ENCODE data around the gene CDH5.

CDH5 gene

DNA sequence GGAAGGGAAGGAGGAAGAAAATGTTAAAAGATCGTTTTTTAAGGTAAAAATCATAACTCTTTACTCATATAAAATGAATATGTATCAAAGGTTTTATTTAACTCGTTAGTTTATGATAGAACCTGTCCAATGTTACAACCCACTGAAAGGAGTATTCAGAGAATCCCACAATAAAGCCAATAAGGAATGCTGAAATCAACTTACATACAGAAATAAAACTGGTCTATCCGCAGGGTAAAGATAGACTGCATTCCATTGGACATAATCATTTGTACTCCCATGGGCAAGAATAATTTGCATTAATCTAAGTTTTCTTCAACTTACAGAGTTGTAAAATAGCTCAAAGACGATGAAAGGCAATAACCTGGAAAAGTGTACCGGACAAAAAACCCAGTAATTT, 42.7 kb downstream of the CDH5 start:
- in situ Hi-C loops (cut with MboI; ENCODE audit: low sequenced_read_pairs): loop anchor here (10.0 kb wide), 1 partner anchor 196 kb away; the partner anchor contains the start of gene CMTM3

GRCh38 chr16:66412182-66412581, 45.7 kb downstream of the CDH5 start:
- in situ Hi-C loops (cut with MboI; ENCODE audit: low sequenced_read_pairs): no loop called here

- in situ Hi-C loops (cut with MboI; ENCODE audit: low sequenced_read_pairs): no loop called here
These were observed 48.4 kb downstream of the CDH5 start for GRCh38 chr16:66414891-66415290.

- in situ Hi-C loops (cut with MboI; ENCODE audit: low sequenced_read_pairs): no loop called here
These were observed 49.6 kb downstream of the CDH5 start for GRCh38 chr16:66416136-66416535.

GRCh38 chr16:66416939-66417700, 50.6 kb downstream of the CDH5 start:
- in situ Hi-C loops (cut with MboI; ENCODE audit: low sequenced_read_pairs): no loop called here

GRCh38 chr16:66418165-66418962, 51.9 kb downstream of the CDH5 start:
- in situ Hi-C loops (cut with MboI; ENCODE audit: low sequenced_read_pairs): no loop called here

- in situ Hi-C loops (cut with MboI; ENCODE audit: low sequenced_read_pairs): no loop called here
These were observed 53.0 kb downstream of the CDH5 start for GRCh38 chr16:66419527-66419926.

DNA sequence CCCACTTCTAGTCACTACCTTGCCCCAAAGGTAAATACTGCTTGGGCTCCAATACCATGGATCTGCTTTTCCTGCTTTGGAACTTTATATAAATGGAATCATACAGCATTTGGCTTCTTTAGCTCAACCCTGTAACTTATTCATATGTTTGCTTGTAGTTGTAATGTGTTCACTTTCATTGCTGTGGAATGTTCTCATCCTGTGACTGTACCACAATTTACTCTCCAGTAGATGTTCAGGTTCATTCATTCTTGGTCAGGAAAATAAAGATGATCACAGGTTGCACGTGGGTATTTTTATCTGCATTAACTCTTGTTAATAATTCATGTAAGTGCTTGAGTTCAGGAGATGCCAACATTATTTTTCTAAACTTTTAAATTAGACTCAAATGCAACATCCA, 53.9 kb downstream of the CDH5 start:
- in situ Hi-C loops (cut with MboI; ENCODE audit: low sequenced_read_pairs): no loop called here

DNA sequence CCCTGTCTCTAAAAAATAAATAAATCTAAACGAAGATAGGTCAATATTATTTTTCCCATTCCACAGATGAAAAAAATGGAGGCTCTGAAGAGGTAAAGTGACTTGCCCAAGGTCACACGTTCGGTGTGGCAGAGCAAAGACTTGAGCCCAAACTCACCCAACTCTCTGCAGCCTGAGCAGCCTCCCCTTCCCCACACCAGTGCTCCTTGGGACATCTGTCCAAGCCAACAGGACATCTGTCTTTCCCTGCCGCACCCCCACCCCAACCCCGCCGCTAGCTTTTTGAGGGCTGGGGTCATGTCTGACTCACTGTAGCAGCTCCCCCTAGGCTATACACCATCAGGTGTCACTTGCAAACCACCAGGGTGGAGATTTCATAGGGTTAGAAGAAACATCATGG, 55.4 kb downstream of the CDH5 start:
- in situ Hi-C loops (cut with MboI; ENCODE audit: low sequenced_read_pairs): no loop called here

GRCh38 chr16:66422366-66422765, 55.9 kb downstream of the CDH5 start:
- in situ Hi-C loops (cut with MboI; ENCODE audit: low sequenced_read_pairs): no loop called here

- in situ Hi-C loops (cut with MboI; ENCODE audit: low sequenced_read_pairs): no loop called here
These were observed 56.7 kb downstream of the CDH5 start for GRCh38 chr16:66423177-66423576.

DNA sequence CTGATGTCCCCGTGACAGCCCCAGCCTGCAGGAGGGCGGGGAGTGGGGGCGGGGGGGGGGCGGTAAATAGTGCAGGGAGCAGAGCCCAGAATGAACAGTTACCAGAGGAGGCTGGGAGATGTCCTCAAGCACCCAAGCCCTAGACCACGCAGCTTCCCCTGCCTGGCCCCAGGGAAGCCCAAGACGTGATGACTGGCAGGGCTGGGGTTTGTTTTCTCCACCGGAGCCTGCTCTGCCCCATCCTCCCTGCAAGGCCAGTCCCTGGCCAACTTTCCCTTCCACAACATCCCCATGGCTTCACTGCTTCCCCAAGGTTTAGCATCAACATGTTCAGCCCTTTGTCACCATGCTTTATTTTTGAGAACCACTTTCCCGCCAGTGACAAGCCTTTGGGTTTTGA, 59.2 kb downstream of the CDH5 start:
- in situ Hi-C loops (cut with MboI; ENCODE audit: low sequenced_read_pairs): no loop called here

GRCh38 chr16:66426112-66427035, 59.9 kb downstream of the CDH5 start:
- in situ Hi-C loops (cut with MboI; ENCODE audit: low sequenced_read_pairs): no loop called here

- in situ Hi-C loops (cut with MboI; ENCODE audit: low sequenced_read_pairs): no loop called here
These were observed 60.8 kb downstream of the CDH5 start, which contains the start of gene BEAN1 for GRCh38 chr16:66427036-66427860. BEAN1 (plus strand) TSS chr16:66427295; CDS start chr16:66437677, 10,382 bp downstream.

GRCh38 chr16:66427871-66428681, 61.6 kb downstream of the CDH5 start:
- in situ Hi-C loops (cut with MboI; ENCODE audit: low sequenced_read_pairs): no loop called here

DNA sequence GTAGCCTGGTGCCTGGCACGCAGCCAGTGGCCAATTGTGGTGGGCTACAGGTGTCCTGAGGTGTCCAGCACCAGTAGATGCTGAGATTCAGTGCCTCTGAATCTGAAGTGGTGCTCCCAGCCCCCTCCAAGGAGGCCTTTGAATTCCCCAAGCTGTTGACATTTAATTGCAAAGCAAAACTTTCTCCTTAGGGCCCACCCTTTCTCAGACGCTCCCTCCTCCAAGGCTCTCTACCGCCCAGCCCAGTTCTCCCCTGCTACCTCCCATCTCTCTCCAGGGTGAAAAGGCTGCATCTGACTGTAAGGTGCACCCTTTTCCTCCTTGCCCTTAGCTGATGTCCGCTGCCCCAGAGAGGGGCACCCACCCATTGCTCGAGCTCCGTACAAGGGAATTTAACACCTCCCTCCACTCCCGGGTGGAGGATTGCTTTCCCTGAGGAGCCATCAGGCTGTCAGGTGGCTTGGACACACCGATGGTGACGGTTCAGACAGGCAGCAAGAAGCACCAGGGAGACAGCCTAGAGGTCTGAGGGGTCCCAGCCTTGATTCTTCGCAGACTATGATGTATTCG, 62.3 kb downstream of the CDH5 start:
- in situ Hi-C loops (cut with MboI; ENCODE audit: low sequenced_read_pairs): no loop called here

DNA sequence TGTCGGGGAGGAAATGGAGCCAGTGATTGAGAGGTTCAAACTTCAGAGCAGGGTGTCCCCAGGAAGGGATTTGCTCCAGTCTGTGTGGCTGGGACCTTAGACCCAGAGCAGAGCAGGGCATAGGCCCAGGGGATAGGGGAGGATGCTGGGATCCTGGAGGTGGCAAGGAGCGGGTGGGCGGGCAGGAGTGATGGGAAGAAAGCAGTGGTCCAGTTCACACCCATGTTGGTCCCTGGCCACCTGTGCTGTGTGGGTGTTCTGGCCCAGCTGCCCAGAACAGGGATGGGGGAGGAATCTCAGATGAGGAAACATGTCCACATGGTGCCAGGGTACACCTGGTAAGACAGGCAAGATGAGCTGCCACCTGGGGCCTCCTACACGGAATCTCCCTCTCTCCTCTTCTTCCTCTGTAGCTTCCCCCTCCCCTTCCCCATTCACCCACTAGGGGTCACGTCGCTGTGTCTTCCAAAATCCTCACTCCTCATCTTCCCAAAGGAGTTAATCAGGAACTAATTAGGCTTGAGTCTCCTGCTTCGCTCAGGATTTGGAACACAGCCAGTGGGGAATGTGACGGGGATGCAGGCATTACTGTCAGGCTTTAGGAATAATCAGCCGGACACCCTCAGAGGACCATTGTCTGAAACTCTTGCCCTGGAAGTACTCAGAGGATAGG, 62.9 kb downstream of the CDH5 start:
- in situ Hi-C loops (cut with MboI; ENCODE audit: low sequenced_read_pairs): no loop called here

GRCh38 chr16:66430214-66430613, 63.7 kb downstream of the CDH5 start:
- in situ Hi-C loops (cut with MboI; ENCODE audit: low sequenced_read_pairs): no loop called here
